VCaP (cell line): ENCODE measurements around the gene C2orf92.

Experiments used
- H3K27ac ChIP-seq: fragments of 450-650 bp; 2 replicates; pipeline ENCODE4 v1.5.1; 2017
- TF ChIP-seq, protein P1 (sequence below): fragments of 450-650 bp; conservative IDR thresholded peaks from 2 replicates; pipeline ENCODE4 v1.5.1; 2017; ENCODE audit warnings: mild to moderate bottlenecking, moderate library complexity

C2orf92 gene

DNA sequence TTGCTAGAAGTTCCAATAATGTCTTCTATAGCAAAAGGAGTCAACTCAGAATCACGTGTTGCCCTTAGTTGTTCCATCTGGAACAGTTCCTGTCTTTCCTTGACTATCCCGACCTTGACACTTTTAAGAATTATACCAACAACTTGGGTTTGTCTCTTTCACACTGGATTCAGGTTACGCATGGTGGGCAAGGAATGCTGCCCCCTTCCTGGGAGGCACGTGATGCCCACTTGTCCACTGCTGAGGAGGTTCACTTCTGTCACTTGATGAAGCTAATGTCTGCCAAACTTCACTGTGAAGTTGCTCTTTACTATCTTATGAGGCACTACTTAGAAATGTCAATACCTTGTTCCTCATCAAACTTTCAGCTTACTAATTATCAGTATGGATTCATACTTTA lies 18.4 kb upstream of the C2orf92 start:
- TF ChIP-seq, protein P1, sequence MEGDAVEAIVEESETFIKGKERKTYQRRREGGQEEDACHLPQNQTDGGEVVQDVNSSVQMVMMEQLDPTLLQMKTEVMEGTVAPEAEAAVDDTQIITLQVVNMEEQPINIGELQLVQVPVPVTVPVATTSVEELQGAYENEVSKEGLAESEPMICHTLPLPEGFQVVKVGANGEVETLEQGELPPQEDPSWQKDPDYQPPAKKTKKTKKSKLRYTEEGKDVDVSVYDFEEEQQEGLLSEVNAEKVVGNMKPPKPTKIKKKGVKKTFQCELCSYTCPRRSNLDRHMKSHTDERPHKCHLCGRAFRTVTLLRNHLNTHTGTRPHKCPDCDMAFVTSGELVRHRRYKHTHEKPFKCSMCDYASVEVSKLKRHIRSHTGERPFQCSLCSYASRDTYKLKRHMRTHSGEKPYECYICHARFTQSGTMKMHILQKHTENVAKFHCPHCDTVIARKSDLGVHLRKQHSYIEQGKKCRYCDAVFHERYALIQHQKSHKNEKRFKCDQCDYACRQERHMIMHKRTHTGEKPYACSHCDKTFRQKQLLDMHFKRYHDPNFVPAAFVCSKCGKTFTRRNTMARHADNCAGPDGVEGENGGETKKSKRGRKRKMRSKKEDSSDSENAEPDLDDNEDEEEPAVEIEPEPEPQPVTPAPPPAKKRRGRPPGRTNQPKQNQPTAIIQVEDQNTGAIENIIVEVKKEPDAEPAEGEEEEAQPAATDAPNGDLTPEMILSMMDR, result no peak
- H3K27ac ChIP-seq, result no peak overlapping the region

DNA sequence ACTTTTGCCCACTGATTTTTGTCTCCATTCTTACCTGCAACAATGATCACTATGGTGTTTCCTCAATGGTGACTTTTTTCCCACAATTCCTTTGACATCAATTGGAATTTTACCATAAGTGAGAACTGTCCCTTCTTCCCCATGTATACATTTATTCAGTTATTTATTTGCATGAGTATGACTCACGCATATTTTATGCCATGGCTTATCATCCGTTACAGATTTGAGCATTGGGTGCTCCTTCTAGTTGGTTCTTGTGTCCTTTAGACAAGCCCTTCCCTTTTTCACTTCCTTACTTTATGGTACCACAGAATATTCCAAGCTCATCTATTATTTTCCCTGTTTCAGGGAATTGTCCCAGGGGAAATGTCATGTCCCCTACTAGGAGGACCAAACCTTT lies 16.0 kb upstream of the C2orf92 start:
- H3K27ac ChIP-seq, result no peak overlapping the region
- TF ChIP-seq, protein P1, result no peak

DNA sequence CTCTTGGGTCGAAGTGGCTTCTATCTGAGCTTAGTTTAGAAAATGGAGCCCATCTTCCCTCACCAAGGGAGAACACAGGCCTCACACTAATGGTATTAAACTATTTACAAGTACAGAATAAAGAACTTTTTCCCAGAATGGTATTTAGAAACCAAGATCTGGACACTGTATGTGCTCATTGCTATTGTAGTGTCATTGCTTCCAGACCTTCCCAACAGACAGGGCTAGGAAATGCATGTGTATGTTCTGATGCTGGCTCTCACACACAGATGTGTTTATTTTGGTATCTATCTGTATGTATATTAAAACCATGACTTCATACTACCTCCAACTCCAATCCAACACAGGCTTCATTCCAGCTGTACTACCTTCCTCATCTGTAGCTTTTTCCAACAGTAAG lies 15.6 kb upstream of the C2orf92 start:
- no peak overlapping the region for H3K27ac ChIP-seq
- TF ChIP-seq, protein P1, result no peak

DNA sequence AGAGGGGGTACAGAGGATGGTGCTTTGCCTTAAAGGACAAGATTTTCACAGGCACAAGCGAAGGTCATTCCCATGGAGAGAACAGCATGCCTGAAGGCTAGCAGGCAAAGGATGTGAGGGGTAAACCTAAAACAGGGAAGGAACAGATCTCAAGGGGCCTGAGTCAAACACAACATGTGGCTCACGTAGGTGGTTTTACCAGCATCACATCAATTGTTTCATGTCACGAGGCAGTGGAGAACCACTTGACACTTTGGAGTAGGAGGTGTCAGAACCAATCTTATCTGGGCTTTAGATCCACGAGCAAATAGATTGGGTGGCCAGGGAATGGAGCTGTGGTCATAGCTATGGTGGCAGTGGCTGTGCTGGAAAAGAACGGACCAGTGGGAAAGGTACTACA lies 15.2 kb upstream of the C2orf92 start:
- no peak overlapping the region for H3K27ac ChIP-seq
- TF ChIP-seq, protein P1, result no peak

DNA sequence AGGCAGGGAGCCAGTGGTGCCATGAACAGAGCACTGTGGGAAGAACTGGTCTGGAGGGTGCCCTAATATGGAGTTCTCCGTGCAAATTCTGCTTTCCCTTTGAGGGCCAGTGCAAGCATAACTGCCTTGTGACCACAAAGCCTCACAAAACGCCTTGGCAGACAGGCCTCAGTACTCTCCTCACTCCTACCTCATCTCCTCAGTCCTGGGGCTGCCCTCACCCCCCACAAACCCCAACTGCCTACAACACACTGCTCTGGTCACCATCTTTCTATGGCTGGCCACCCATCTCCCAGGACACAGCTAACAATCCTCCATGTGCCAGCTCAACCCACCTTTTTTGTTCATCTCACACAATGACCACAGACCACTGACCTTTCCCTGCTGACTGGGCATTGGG lies 14.7 kb upstream of the C2orf92 start:
- no peak overlapping the region for H3K27ac ChIP-seq
- TF ChIP-seq, protein P1, result no peak

DNA sequence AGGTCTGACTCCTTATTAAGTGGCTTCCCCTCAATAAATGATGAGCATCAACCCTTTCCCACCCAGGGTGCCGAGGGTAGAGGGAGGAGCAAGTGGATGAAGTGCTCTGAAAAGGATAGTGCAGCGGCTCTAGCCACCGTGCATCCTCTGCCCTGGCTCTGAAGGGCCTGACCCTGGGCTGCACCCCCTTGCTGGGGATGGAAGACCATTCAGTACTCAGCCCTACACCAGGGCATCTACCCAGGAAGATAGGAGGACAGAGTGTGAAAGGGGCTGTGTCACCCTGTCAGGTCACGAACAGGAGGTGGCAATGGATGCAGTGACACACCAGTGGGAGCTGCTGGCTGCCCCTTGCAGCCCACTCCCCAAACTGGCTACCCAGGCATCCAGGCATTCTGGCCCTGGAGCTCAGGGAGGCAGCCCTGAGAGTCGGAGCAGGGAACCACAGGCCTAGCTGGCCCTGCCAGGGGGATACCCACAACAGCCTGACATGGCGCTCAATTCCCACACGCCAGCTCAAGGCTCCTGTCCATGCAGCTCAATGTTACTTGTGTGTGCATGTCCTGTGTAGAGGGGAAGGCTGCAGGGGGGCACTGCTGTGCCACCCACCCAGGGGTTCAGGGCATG lies 13.3 kb upstream of the C2orf92 start:
- TF ChIP-seq, protein P1, result no peak
- H3K27ac ChIP-seq, result no peak overlapping the region

DNA sequence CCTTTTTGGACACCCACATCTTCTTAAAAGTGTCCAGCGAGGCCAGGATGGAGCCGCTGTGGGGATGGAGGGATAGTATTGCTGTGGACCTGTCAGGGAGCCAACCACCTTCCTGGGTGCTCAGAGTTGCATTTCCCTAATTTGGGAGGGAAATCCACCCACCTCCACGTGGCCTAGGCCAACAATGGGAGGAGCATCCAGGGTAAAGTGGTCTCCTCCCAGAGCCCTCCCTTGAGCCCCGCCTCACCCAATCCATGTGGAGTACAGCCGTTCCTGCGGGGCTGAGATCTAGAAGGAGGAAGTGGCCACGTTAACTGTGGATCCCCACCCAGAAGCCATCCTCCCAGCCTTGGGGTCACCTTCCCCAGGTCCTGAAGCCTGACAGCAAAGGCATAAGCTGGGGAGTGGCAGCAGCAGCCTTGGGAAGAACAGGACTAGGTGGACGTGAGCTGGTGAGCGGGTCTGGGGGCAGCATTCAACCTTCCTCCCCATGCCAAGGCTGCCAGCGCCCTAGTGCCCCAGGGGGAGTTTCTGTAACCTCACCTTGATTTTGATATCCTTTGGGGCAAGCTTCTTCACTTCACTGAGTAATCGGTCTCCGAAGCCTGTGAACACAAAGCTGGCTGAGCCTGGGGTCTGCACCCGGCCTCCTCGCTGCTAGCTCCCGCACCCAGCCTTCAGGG lies 12.5 kb upstream of the C2orf92 start:
- TF ChIP-seq, protein P1, result no peak

More for the DNA sequence above, 12.5 kb upstream of the C2orf92 start:
- no peak overlapping the region for H3K27ac ChIP-seq
